ENCODE results near the gene PLP2. TPM values are rescaled to one million over a fixed set of nuclear protein-coding genes. Genes with fewer than 3 reads are reported as not detected.

Gene PLP2
- total RNA-seq, 1 donor from 2014 or later: 12.2 TPM

- Mint-ChIP-seq H3K9me3 (ENCODE audit: unreplicated experiment) (peaks cover 13% of the 10 kb centered on the region), H3K27me3 (ENCODE audit: unreplicated experiment) (peaks cover 9% of the 10 kb centered on the region), H3K27ac (ENCODE audit: unreplicated experiment) (no peak overlapping the region), H3K4me3 (ENCODE audit: unreplicated experiment) (no peak overlapping the region), H3K4me1 (ENCODE audit: low read depth, unreplicated experiment) (peaks cover 13% of the 10 kb centered on the region), H3K36me3 (ENCODE audit: unreplicated experiment) (peaks cover under 1% of the 10 kb centered on the region)
- TF ChIP-seq CTCF (IDR thresholded peaks at IDR 0.05; ENCODE audit: partially characterized antibody, unreplicated experiment): peak; percentile 64
- DNase-seq: peak; percentile 51
Measured at GRCh38 chrX:49192722-49193328, 21.1 kb downstream of the PLP2 start.

GRCh38 chrX:49193542-49193964 lies 21.9 kb downstream of the PLP2 start:
- peaks cover 19% of the 10 kb centered on the region for H3K9me3 Mint-ChIP-seq (ENCODE audit: unreplicated experiment)
- TF ChIP-seq CTCF (IDR thresholded peaks at IDR 0.05; ENCODE audit: partially characterized antibody, unreplicated experiment): no peak
- peak overlapping the region; percentile 65 for H3K27ac Mint-ChIP-seq (ENCODE audit: unreplicated experiment)
- H3K4me3 Mint-ChIP-seq (ENCODE audit: unreplicated experiment): no peak overlapping the region
- peaks cover 15% of the 10 kb centered on the region for H3K27me3 Mint-ChIP-seq (ENCODE audit: unreplicated experiment)
- H3K36me3 Mint-ChIP-seq (ENCODE audit: unreplicated experiment): peaks cover 8% of the 10 kb centered on the region
- peaks cover 19% of the 10 kb centered on the region for H3K4me1 Mint-ChIP-seq (ENCODE audit: low read depth, unreplicated experiment)
- DNase-seq: no peak

GRCh38 chrX:49197543-49198087 lies 25.9 kb downstream of the PLP2 start:
- Mint-ChIP-seq H3K4me3 (ENCODE audit: unreplicated experiment) (peak overlapping the region; percentile 95), H3K9me3 (ENCODE audit: unreplicated experiment) (peaks cover 15% of the 10 kb centered on the region)
- DNase-seq: no peak

GRCh38 chrX:49198540-49199314 lies 27.0 kb downstream of the PLP2 start:
- peaks cover 12% of the 10 kb centered on the region for H3K9me3 Mint-ChIP-seq (ENCODE audit: unreplicated experiment)
- peak overlapping the region; percentile 95 for H3K4me3 Mint-ChIP-seq (ENCODE audit: unreplicated experiment)

More at GRCh38 chrX:49197543-49198087, 25.9 kb downstream of the PLP2 start:
- H3K27me3 Mint-ChIP-seq (ENCODE audit: unreplicated experiment): peaks cover 14% of the 10 kb centered on the region
- H3K27ac Mint-ChIP-seq (ENCODE audit: unreplicated experiment): peak overlapping the region; percentile 98
- peaks cover 8% of the 10 kb centered on the region for H3K36me3 Mint-ChIP-seq (ENCODE audit: unreplicated experiment)
- TF ChIP-seq CTCF (IDR thresholded peaks at IDR 0.05; ENCODE audit: partially characterized antibody, unreplicated experiment): no peak
- H3K4me1 Mint-ChIP-seq (ENCODE audit: low read depth, unreplicated experiment): peaks cover 22% of the 10 kb centered on the region

More at GRCh38 chrX:49198540-49199314, 27.0 kb downstream of the PLP2 start:
- Mint-ChIP-seq H3K27ac (ENCODE audit: unreplicated experiment) (peak overlapping the region; percentile 98), H3K36me3 (ENCODE audit: unreplicated experiment) (peaks cover 8% of the 10 kb centered on the region), H3K4me1 (ENCODE audit: low read depth, unreplicated experiment) (peaks cover 16% of the 10 kb centered on the region), H3K27me3 (ENCODE audit: unreplicated experiment) (peaks cover 14% of the 10 kb centered on the region)
- TF ChIP-seq CTCF (IDR thresholded peaks at IDR 0.05; ENCODE audit: partially characterized antibody, unreplicated experiment): no peak
- peak; percentile 25 for DNase-seq

Data from glutamatergic neuron (in vitro differentiated cells).